ENCODE measurements around the gene MAST3. TPM values are rescaled to one million over a fixed set of nuclear protein-coding genes. Genes with fewer than 3 reads are reported as not detected.

Gene MAST3
- total RNA-seq, 1 experiment from 2014 or later, result 4.1 TPM

- intact Hi-C loops (cut with micrococcal nuclease), result no loop called here
- peaks cover 5% of the 10 kb centered on the region for H3K4me1 Mint-ChIP-seq (ENCODE audit: insufficient read depth, unreplicated experiment)
- no TSS peak for BruUV-seq (replicated peaks)
- TF ChIP-seq CTCF (IDR thresholded peaks at IDR 0.05; ENCODE audit: unreplicated experiment), result no peak
- no peak for DNase-seq (ENCODE audit: unreplicated experiment)
- POLR2A ChIA-PET, result interaction anchor here (0.5 to 1.6 kb wide), 7 partner anchors 13 to 840 kb away, joined by 3 to 11 read pairs (median 4); partner anchors contain the start of genes MPV17L2 and RAB3A
- H3K27ac Mint-ChIP-seq (ENCODE audit: low read depth, unreplicated experiment), result no peak overlapping the region
- H3K9me3 Mint-ChIP-seq (ENCODE audit: unreplicated experiment), result no peaks in the 10 kb centered on the region
- H3K4me3 Mint-ChIP-seq (ENCODE audit: unreplicated experiment), result peak overlapping the region; percentile 80
- no peaks in the 10 kb centered on the region for H3K27me3 Mint-ChIP-seq (ENCODE audit: insufficient read depth, unreplicated experiment)
- CTCF ChIA-PET, result interaction anchor here (0.6 to 1.8 kb wide), 2 partner anchors 11 to 24 kb away, joined by 3 to 6 read pairs; no protein-coding TSS in a partner anchor
- peaks cover 41% of the 10 kb centered on the region for H3K36me3 Mint-ChIP-seq (ENCODE audit: insufficient read depth, unreplicated experiment)
Observed at GRCh38 chr19:18172331-18173053, 74.9 kb downstream of the MAST3 start.

DNA sequence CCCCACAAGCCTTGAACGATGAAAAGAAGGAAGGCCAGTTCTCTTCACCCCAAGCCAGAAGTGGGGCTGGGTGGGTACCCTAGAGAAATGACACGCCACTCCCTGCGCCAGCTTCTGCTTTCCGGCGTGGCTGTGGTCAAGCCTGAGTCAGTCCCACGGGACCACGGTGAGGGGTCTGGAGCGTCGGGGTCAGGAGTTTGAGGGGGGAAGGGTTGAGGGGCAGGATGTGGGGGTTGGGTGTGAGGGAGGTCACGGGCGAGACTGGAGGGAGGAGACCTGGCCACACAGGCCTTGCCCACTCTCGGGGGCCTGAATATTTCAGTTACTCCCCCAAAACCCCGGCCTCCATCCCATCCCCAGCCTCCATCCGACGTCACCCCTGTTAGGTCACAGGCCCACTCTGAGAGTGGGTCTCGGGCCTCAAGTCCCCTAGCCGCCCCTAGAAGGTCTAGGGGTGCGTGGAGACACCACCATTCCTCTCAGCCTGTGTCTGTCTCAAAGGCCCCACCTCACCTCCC is 75.5 kb downstream of the MAST3 start:
- POLR2A ChIA-PET, result interaction anchor here (0.7 to 1.6 kb wide), 4 partner anchors 14 to 841 kb away, joined by 3 to 11 read pairs (median 4); partner anchors contain the start of genes MPV17L2 and RAB3A
- Mint-ChIP-seq H3K27ac (ENCODE audit: low read depth, unreplicated experiment) (no peak overlapping the region), H3K36me3 (ENCODE audit: insufficient read depth, unreplicated experiment) (peaks cover 35% of the 10 kb centered on the region), H3K4me3 (ENCODE audit: unreplicated experiment) (peak overlapping the region; percentile 80), H3K9me3 (ENCODE audit: unreplicated experiment) (no peaks in the 10 kb centered on the region), H3K27me3 (ENCODE audit: insufficient read depth, unreplicated experiment) (no peaks in the 10 kb centered on the region), H3K4me1 (ENCODE audit: insufficient read depth, unreplicated experiment) (peaks cover 5% of the 10 kb centered on the region)
- no peak for TF ChIP-seq CTCF (IDR thresholded peaks at IDR 0.05; ENCODE audit: unreplicated experiment)
- no TSS peak for BruUV-seq (replicated peaks)
- no peak for DNase-seq (ENCODE audit: unreplicated experiment)
- intact Hi-C loops (cut with micrococcal nuclease), result no loop called here
- CTCF ChIA-PET, result interaction anchor here (0.6 to 1.8 kb wide), 2 partner anchors 12 to 25 kb away, joined by 3 to 6 read pairs; no protein-coding TSS in a partner anchor

- peak within 1 kb of the TSS; percentile 80 for H3K4me3 Mint-ChIP-seq (ENCODE audit: unreplicated experiment)
- no peak for TF ChIP-seq CTCF (IDR thresholded peaks at IDR 0.05; ENCODE audit: unreplicated experiment)
- ChIA-PET POLR2A (interaction anchor here (0.6 to 3.8 kb wide), 9 partner anchors 10 to 707 kb away, joined by 3 to 35 read pairs (median 3); partner anchors contain the start of genes MPV17L2 and RAB3A), CTCF (interaction anchor here (0.9 to 1.5 kb wide), 6 partner anchors 9 to 237 kb away, joined by 3 to 9 read pairs (median 4); no protein-coding TSS in a partner anchor)
- peak; percentile 72 for DNase-seq (ENCODE audit: unreplicated experiment)
- H3K36me3 Mint-ChIP-seq (ENCODE audit: insufficient read depth, unreplicated experiment), result peaks cover 32% of the 10 kb centered on the region
- H3K4me1 Mint-ChIP-seq (ENCODE audit: insufficient read depth, unreplicated experiment), result peaks cover 5% of the 10 kb centered on the region
- BruUV-seq (replicated peaks), result no TSS peak
- H3K27ac Mint-ChIP-seq (ENCODE audit: low read depth, unreplicated experiment), result no peak within 1 kb of the TSS
- no peaks in the 10 kb centered on the region for H3K27me3 Mint-ChIP-seq (ENCODE audit: insufficient read depth, unreplicated experiment)
- no peaks in the 10 kb centered on the region for H3K9me3 Mint-ChIP-seq (ENCODE audit: unreplicated experiment)
- intact Hi-C loops (cut with micrococcal nuclease), result no loop called here
Observed at GRCh38 chr19:18173572-18174288, 76.2 kb downstream of the MAST3 start, which contains the start of gene IFI30. Gene IFI30 (plus strand): TSS chr19:18173813. CDS start chr19:18173842, 29 bp downstream.

Measured in MCF 10A (cell line).